GM12878 (cell line): ENCODE results near the gene CATSPERZ. TPM values are rescaled to one million over a fixed set of nuclear protein-coding genes. Genes with fewer than 3 reads are reported as not detected.

ENCODE experiments used
- ATAC-seq: fragments of 200-7000 bp; cut with Tn5 transposase; 3 replicates; pipeline ENCODE4 v1.9.1; 2020; ENCODE audit warnings: mild to moderate bottlenecking, moderate library complexity
- BruUV-seq: library from RNA; stranded (reverse); fragments of 400-500 nt; replicated peaks from 2 replicates; lab custom pipeline; 2021; lab: Mats Ljungman, UMichigan
- CTCF ChIA-PET: fragments of 300-600 bp; sonication (Branson Sonifier 250); formaldehyde crosslinking; extraction: SDS; loops from one replicate; lab custom pipeline; 2021; ENCODE audit warnings: inconsistent platforms; lab: Yijun Ruan, JAX
- POLR2A ChIA-PET: fragments of 350-600 bp; formaldehyde crosslinking; extraction: SDS; loops from one replicate; lab custom pipeline; 2021; ENCODE audit warnings: inconsistent platforms; lab: Charles Lee
- RAD21 ChIA-PET: fragments of 300-600 bp; sonication (Branson Sonifier 250); formaldehyde crosslinking; loops from one replicate; lab custom pipeline; 2023; ENCODE audit warnings: antibody characterized with exemption; ENCODE audit not compliant: unreplicated experiment; lab: Charles Lee
- SMC1A ChIA-PET: fragments of 300-600 bp; sonication (Branson Sonifier 250); formaldehyde crosslinking; loops from one replicate; lab custom pipeline; 2023; ENCODE audit not compliant: unreplicated experiment, uncharacterized antibody; lab: Charles Lee
- DNase-seq: peaks from one replicate; pipeline ENCODE4 v3.0.0-alpha.2; 2011; ENCODE audit warnings: low read depth, low spot score
- FAIRE-seq: peaks from 3 replicates; lab custom pipeline; 2011; peaks lifted over from hg19 to GRCh38; lab: Jason Lieb, UNC
- H2AFZ ChIP-seq: 2 replicates; pipeline ENCODE4 v1.6.0; 2011; ENCODE audit warnings: low read depth, low read length, control low read depth; ENCODE audit not compliant: control insufficient read depth
- H3K27ac ChIP-seq: 2 replicates; pipeline ENCODE4 v1.5.1; 2011; ENCODE audit warnings: control low read depth; ENCODE audit not compliant: control insufficient read depth, insufficient read depth
- H3K27me3 ChIP-seq, 2 experiments: replicated peaks in 1 of 2; 2 replicates each; pipeline versions ENCODE4 v1.6.0 to v1.6.1; 2011; ENCODE audit warnings: low read length in 1 of 2; ENCODE audit not compliant: control insufficient read depth in 2 of 2, insufficient read depth in 2 of 2
- H3K36me3 ChIP-seq, 2 experiments: 2 replicates each; pipeline ENCODE4 v1.5.1; 2011; ENCODE audit warnings: low read length in 1 of 2; ENCODE audit not compliant: control insufficient read depth in 2 of 2, insufficient read depth in 2 of 2
- H3K4me1 ChIP-seq: 2 replicates; pipeline ENCODE4 v1.6.1; 2011; ENCODE audit warnings: mild to moderate bottlenecking, low read length, moderate library complexity, mixed read lengths; ENCODE audit not compliant: control insufficient read depth, insufficient read depth
- H3K4me2 ChIP-seq: 2 replicates; pipeline ENCODE4 v1.6.0; 2011; ENCODE audit warnings: control low read depth; ENCODE audit not compliant: control insufficient read depth, insufficient read depth
- H3K4me3 ChIP-seq: fragments of 200-600 bp; sonication (generic); 2 replicates; pipeline ENCODE4 v1.5.1; 2016
- H3K79me2 ChIP-seq: 2 replicates; pipeline ENCODE4 v1.6.0; 2011; ENCODE audit warnings: low read length; ENCODE audit not compliant: control insufficient read depth, insufficient read depth
- H3K9ac ChIP-seq: 2 replicates; pipeline ENCODE4 v1.8.0; 2011; ENCODE audit warnings: low read length, control low read depth, mixed read lengths; ENCODE audit not compliant: control insufficient read depth, insufficient read depth
- H3K9me3 ChIP-seq: replicated peaks from 3 replicates; pipeline ENCODE4 v1.5.1; 2011; ENCODE audit warnings: mild to moderate bottlenecking, low read length; ENCODE audit not compliant: control insufficient read depth, insufficient read depth
- H4K20me1 ChIP-seq: 2 replicates; pipeline ENCODE4 v1.6.0; 2011; ENCODE audit not compliant: control insufficient read depth, insufficient read depth
- BCL11A ChIP-seq: IDR thresholded peaks from 2 replicates; pipeline ENCODE4 v1.6.1; 2011; ENCODE audit warnings: low read depth, low read length
- CREB1 ChIP-seq: IDR thresholded peaks from 2 replicates; pipeline ENCODE4 v1.6.1; 2012; ENCODE audit warnings: low read depth, mild to moderate bottlenecking, inconsistent platforms
- IKZF1 ChIP-seq: fragments of 450-650 bp; conservative IDR thresholded peaks from 2 replicates; pipeline ENCODE4 v1.6.1; 2017; ENCODE audit warnings: antibody characterized with exemption, mild to moderate bottlenecking
- IRF4 ChIP-seq: IDR thresholded peaks from 2 replicates; pipeline ENCODE4 v1.6.1; 2011; ENCODE audit warnings: low read depth, low read length
- MAX ChIP-seq: IDR thresholded peaks from 2 replicates; pipeline ENCODE4 v1.6.1; 2012; ENCODE audit warnings: low read depth, low read length, improper control_type of control experiment
- NR2F1 ChIP-seq: fragments of 450-650 bp; conservative IDR thresholded peaks from 2 replicates; pipeline ENCODE4 v1.6.1; 2017; ENCODE audit warnings: mild to moderate bottlenecking
- POU2F2 ChIP-seq: IDR thresholded peaks from 3 replicates; pipeline ENCODE4 v1.6.1; 2011; ENCODE audit warnings: low read depth, mild to moderate bottlenecking, low read length, borderline replicate concordance
- STAT3 ChIP-seq: IDR thresholded peaks from 2 replicates; pipeline ENCODE4 v1.6.1; 2011; ENCODE audit warnings: low read depth, low read length, improper control_type of control experiment
- ZNF207 ChIP-seq: fragments of 450-650 bp; IDR thresholded peaks from 2 replicates; pipeline ENCODE4 v1.6.1; 2014; ENCODE audit warnings: antibody characterized with exemption, mild to moderate bottlenecking, borderline replicate concordance
- WGBS: methylation state at CpG from one replicate; pipeline ENCODE4 v1.1.6; 2016; ENCODE audit warnings: low lambda C conversion rate; ENCODE audit not compliant: insufficient replicate concordance, insufficient coverage; ENCODE audit errors: missing lambda C conversion rate; 5-methylcytosine and 5-hydroxymethylcytosine counted together
- in situ Hi-C: fragments of 300-500 bp; cut with MboI; formaldehyde crosslinking; loops from 9 replicates; pipeline ENCODE4 v1.14.3; 2018; ENCODE audit warnings: mixed read lengths
- intact Hi-C: fragments of 100-400 bp; cut with micrococcal nuclease; formaldehyde crosslinking; loops from one replicate; pipeline ENCODE4 v1.14.2; 2022; ENCODE audit not compliant: unreplicated experiment
- polyA plus RNA-seq, 11 experiments: library from polyadenylated mRNA; depleted of rRNA in 4 of 11; unstranded in 6 of 11; stranded (reverse) in 5 of 11; fragments of >200 nt; fragmentation: Nextera tagmentation in 4 of 11; fragmentation: Illumina TruSeq in 1 of 11; extraction: Ambion mirVana in 4 of 11; extraction: Trizol in 1 of 11; gene quantifications; 1 replicate in 1 of 11; 2 replicates in 10 of 11; pipeline versions ENCODE4 v1.2.1 to v1.2.3, GENCODE V29; 2011 to 2016; ENCODE audit warnings: inconsistent platforms in 2 of 11, missing spikeins in 2 of 11, low read depth in 1 of 11
- total RNA-seq, 4 experiments: library from RNA; depleted of rRNA in 3 of 4; stranded (reverse); fragments of >200 nt in 3 of 4; fragmentation: Illumina TruSeq in 1 of 4; extraction: Trizol in 1 of 4; gene quantifications; 2 replicates each; pipeline versions ENCODE4 v1.2.1 to v1.2.3, GENCODE V29; 2013 to 2021

Gene CATSPERZ
- total and polyA plus RNA-seq, 10 of the 15 experiments (the other 5 are each of a cell fraction or from before 2014, with no cell fraction given), result 0.12 to 0.31 TPM; not detected in 8

DNA sequence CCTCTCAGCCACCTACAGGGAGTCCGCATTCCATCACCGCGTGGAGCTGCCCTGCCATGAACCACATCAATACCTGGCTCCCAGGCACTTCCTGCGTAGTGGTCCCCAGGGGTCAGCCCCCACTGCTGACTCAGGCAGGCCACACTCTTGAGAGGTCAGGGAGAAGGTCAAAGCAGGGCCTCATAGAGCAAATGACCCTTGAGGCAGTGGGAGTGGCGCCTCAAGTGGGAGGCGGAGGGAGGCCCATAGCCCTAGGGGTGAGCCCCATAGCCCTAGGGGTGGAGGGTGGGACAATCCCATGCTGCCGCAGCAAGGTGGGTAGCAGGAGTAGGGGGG lies 22.7 kb downstream of the CATSPERZ start:
- H3K9me3 ChIP-seq, result no peaks in the 10 kb centered on the region; the same call in 2 of the 3 replicates
- WGBS, result 83% methylated on average over 7 of the region's 7 CpGs
- H4K20me1 ChIP-seq, result no peaks in the 10 kb centered on the region
- RAD21 ChIA-PET, result interaction anchor here (0.6 kb wide), 1 partner anchor 9 kb away, joined by 4 read pairs; no protein-coding TSS in a partner anchor
- H3K9ac ChIP-seq, result no peak overlapping the region
- no peak overlapping the region for H3K4me3 ChIP-seq
- no peak for ATAC-seq
- H3K27me3 ChIP-seq, result no peaks in the 10 kb centered on the region
- H3K79me2 ChIP-seq, result peaks cover 16% of the 10 kb centered on the region
- TF ChIP-seq STAT3, result no peak
- TF ChIP-seq ZNF207, result no peak
- no peak for TF ChIP-seq POU2F2
- no peak for TF ChIP-seq NR2F1
- no peak for TF ChIP-seq MAX
- TF ChIP-seq IRF4, result no peak
- TF ChIP-seq CREB1, result no peak
- TF ChIP-seq IKZF1, result no peak
- no peak for TF ChIP-seq BCL11A
- peaks cover 4% of the 10 kb centered on the region; the same call in 1 of the 2 replicates for H3K4me1 ChIP-seq
- CTCF ChIA-PET, result interaction anchor here (1.3 to 3.6 kb wide), 4 partner anchors 9 to 126 kb away, joined by 3 to 19 read pairs (median 11); no protein-coding TSS in a partner anchor
- no peak overlapping the region for H3K27ac ChIP-seq
- H3K36me3 ChIP-seq, result peaks cover 0 to 2% of the 10 kb centered on the region in 2 experiments; a peak in 2 of 4 replicates
- POLR2A ChIA-PET, result interaction anchor here (1.4 to 2.1 kb wide), 2 partner anchors 9 to 19 kb away, joined by 3 to 6 read pairs; no protein-coding TSS in a partner anchor
- in situ Hi-C loops (no loop called here), intact Hi-C loops (no loop called here)
- no peak overlapping the region for H3K4me2 ChIP-seq
- no peak for FAIRE-seq
- SMC1A ChIA-PET, result interaction anchor here (1.5 kb wide), 1 partner anchor 9 kb away, joined by 4 read pairs; no protein-coding TSS in a partner anchor
- no peak overlapping the region for H2AFZ ChIP-seq
- no TSS peak for BruUV-seq
- DNase-seq, result no peak
